ENCODE measurements around the gene ZBTB2. TPM values are rescaled to one million over a fixed set of nuclear protein-coding genes. Genes with fewer than 3 reads are reported as not detected.
A peak's percentile ranks its signal among the peaks of the same experiment; 100 is the strongest.

The ZBTB2 gene
- total RNA-seq, 1 donor from 2014 or later: 8.9 TPM

- no peak for DNase-seq (ENCODE audit: low read depth)
- no peak overlapping the region for H3K4me3 ChIP-seq (ENCODE audit: low read depth, low read length)
- no peak for TF ChIP-seq CTCF (conservative IDR thresholded peaks at IDR 0.05; ENCODE audit: low read depth, low read length)
Measured at GRCh38 chr6:151403919-151404308, 12.6 kb upstream of the ZBTB2 start.

- DNase-seq (ENCODE audit: low read depth): no peak
- no peak overlapping the region for H3K4me3 ChIP-seq (ENCODE audit: low read depth, low read length)
- no peak for TF ChIP-seq CTCF (conservative IDR thresholded peaks at IDR 0.05; ENCODE audit: low read depth, low read length)
Measured at GRCh38 chr6:151402228-151402627, 10.9 kb upstream of the ZBTB2 start.

GRCh38 chr6:151400473-151400872 is 9.1 kb upstream of the ZBTB2 start:
- no peak for TF ChIP-seq CTCF (conservative IDR thresholded peaks at IDR 0.05; ENCODE audit: low read depth, low read length)

GRCh38 chr6:151399679-151400078 is 8.3 kb upstream of the ZBTB2 start:
- no peak for TF ChIP-seq CTCF (conservative IDR thresholded peaks at IDR 0.05; ENCODE audit: low read depth, low read length)
- no peak overlapping the region for H3K4me3 ChIP-seq (ENCODE audit: low read depth, low read length)
- no peak for DNase-seq (ENCODE audit: low read depth)

More at GRCh38 chr6:151400473-151400872, 9.1 kb upstream of the ZBTB2 start:
- no peak overlapping the region for H3K4me3 ChIP-seq (ENCODE audit: low read depth, low read length)
- no peak for DNase-seq (ENCODE audit: low read depth)

GRCh38 chr6:151393410-151393809 is 2.1 kb upstream of the ZBTB2 start:
- peak overlapping the region; percentile 87 for H3K4me3 ChIP-seq (ENCODE audit: low read depth, low read length)
- no peak for DNase-seq (ENCODE audit: low read depth)
- TF ChIP-seq CTCF (conservative IDR thresholded peaks at IDR 0.05; ENCODE audit: low read depth, low read length): no peak

GRCh38 chr6:151392427-151392826 is 1.1 kb upstream of the ZBTB2 start:
- peak overlapping the region; percentile 87 for H3K4me3 ChIP-seq (ENCODE audit: low read depth, low read length)
- DNase-seq (ENCODE audit: low read depth): no peak
- no peak for TF ChIP-seq CTCF (conservative IDR thresholded peaks at IDR 0.05; ENCODE audit: low read depth, low read length)

- peak overlapping the region; percentile 87 for H3K4me3 ChIP-seq (ENCODE audit: low read depth, low read length)
- DNase-seq (ENCODE audit: low read depth): no peak
- no peak for TF ChIP-seq CTCF (conservative IDR thresholded peaks at IDR 0.05; ENCODE audit: low read depth, low read length)
Measured at GRCh38 chr6:151390851-151391470, 398 bp downstream of the ZBTB2 start.

Data from epithelial cell of proximal tubule (primary cell).